ENCODE data around the gene PDLIM5. TPM values are rescaled to one million over a fixed set of nuclear protein-coding genes. Genes with fewer than 3 reads are reported as not detected.

PDLIM5 gene
- total RNA-seq, 1 donor from 2014 or later = 137 TPM

DNA sequence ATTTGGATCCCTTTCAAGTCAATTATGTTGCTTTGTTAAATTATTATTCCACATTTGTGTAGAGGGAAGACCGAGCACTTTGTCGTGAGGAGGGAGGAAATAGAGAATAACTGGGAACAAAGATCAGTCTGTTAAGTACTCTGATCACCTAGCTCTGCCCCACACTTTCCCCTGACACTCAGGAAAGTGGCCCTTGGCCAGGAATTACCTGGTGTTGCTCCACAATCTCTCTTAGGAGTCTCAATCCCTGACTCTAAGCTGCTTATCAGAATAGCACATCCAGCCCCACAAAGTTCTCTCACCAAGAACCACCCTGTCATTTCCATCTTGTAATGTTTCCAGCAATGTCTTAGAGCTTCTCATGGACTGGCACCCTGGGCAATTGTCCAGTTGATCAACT, 222.2 kb downstream of the PDLIM5 start:
- no peak for TF ChIP-seq POLR2AphosphoS5 (IDR thresholded peaks at IDR 0.05; ENCODE audit: insufficient read depth in 1 of 2, low read depth in 1 of 2)
- TF ChIP-seq CTCF (IDR thresholded peaks at IDR 0.05) = no peak
- TF ChIP-seq POLR2A (IDR thresholded peaks at IDR 0.05) = no peak
- no peak overlapping the region for H3K4me3 ChIP-seq
- H3K36me3 ChIP-seq = no peaks in the 10 kb centered on the region
- no peaks in the 10 kb centered on the region for H3K9me3 ChIP-seq
- no peaks in the 10 kb centered on the region for H3K4me1 ChIP-seq
- H3K27ac ChIP-seq = no peak overlapping the region
- DNase-seq (ENCODE audit: extremely low spot score in 2 of 2) = no peak
- intact Hi-C loops (cut with DNase I) = no loop called here
- no peaks in the 10 kb centered on the region for H3K27me3 ChIP-seq

DNA sequence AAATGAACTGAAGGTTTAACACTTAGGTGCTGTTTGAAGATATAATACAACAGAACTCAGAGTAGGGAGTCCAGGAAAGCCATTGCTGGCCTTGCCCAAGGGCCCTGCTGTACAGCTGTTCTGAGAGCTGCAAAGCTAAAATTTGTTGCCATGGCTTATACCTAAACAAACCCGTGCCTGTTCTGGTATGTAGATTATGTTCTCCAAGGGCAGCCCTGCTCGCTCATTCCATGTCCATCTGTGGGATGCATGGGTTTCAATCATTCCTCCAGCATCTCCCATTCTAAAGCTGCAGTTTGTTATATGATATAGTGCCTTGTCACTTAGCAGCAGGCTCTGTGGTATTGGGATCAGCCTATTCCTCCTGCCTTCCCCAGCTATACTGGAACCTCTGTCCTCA, 225.2 kb downstream of the PDLIM5 start:
- H3K27ac ChIP-seq = no peak overlapping the region

DNA sequence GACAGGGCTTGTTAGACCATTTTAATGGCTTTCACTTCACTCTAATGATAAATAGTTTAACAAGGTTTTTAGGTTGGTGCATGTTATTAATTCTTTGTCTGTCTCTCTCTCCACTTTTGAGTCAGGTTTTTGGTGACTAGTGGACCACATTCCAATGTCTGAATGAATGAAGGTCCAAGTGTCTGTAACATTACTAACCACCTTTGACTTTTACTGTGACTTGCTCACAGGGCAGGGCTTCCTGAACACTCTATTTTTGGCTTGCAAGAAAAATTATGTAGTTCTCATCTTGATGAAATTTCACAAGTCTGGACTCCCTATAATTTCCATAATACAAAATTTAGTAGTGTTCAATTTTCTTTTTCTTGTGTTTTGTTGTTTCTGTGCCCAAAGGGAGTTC, 227.2 kb downstream of the PDLIM5 start:
- no peaks in the 10 kb centered on the region for H3K9me3 ChIP-seq
- H3K27me3 ChIP-seq = no peaks in the 10 kb centered on the region
- H3K4me1 ChIP-seq = no peaks in the 10 kb centered on the region
- intact Hi-C loops (cut with DNase I) = no loop called here
- DNase-seq (ENCODE audit: extremely low spot score in 2 of 2) = no peak
- TF ChIP-seq POLR2A (IDR thresholded peaks at IDR 0.05) (no peak), CTCF (IDR thresholded peaks at IDR 0.05) (no peak), POLR2AphosphoS5 (IDR thresholded peaks at IDR 0.05; ENCODE audit: insufficient read depth in 1 of 2, low read depth in 1 of 2) (no peak)
- no peak overlapping the region for H3K27ac ChIP-seq
- no peak overlapping the region for H3K4me3 ChIP-seq
- no peaks in the 10 kb centered on the region for H3K36me3 ChIP-seq

More for the DNA sequence above, 225.2 kb downstream of the PDLIM5 start:
- H3K9me3 ChIP-seq = no peaks in the 10 kb centered on the region
- TF ChIP-seq CTCF (IDR thresholded peaks at IDR 0.05) (no peak), POLR2A (IDR thresholded peaks at IDR 0.05) (no peak), POLR2AphosphoS5 (IDR thresholded peaks at IDR 0.05; ENCODE audit: insufficient read depth in 1 of 2, low read depth in 1 of 2) (no peak)
- intact Hi-C loops (cut with DNase I) = no loop called here
- H3K4me1 ChIP-seq = no peaks in the 10 kb centered on the region
- H3K27me3 ChIP-seq = no peaks in the 10 kb centered on the region
- H3K36me3 ChIP-seq = no peaks in the 10 kb centered on the region
- no peak overlapping the region for H3K4me3 ChIP-seq
- DNase-seq (ENCODE audit: extremely low spot score in 2 of 2) = no peak

DNA sequence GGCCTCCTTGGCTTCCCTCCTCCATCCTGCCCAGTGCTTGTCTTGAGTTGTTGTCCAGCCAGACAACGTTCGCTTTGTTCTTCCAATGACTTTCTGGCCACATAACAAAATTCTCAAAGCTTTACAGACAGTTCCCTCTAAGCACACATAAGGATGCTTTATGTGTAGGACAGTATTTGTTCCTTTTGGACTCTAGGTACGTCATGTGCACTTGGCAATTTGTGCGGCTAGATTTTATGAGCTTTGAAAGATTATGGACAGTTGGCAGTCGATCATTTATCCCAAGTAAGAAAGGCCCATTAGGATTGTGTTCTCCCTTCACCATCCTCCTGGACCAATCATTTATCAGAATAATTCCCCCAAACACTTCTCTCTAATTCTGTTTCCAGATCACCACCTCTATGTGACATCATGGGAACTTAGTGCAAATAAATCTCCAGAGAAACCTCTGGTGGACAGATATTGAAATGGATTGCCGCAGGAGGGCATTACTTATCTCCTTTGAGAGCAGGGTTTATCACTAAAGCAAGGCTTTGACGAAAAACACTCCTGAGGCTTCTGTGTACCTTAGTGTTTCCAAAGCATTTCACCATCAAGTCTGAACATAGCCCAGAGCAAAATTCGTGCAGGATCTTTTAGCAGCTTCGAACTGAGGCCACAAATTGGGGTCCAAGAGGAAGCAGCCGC, 228.6 kb downstream of the PDLIM5 start:
- H3K4me1 ChIP-seq = no peaks in the 10 kb centered on the region
- TF ChIP-seq POLR2AphosphoS5 (IDR thresholded peaks at IDR 0.05; ENCODE audit: insufficient read depth in 1 of 2, low read depth in 1 of 2) (no peak), POLR2A (IDR thresholded peaks at IDR 0.05) (no peak), CTCF (IDR thresholded peaks at IDR 0.05) (no peak)
- no peaks in the 10 kb centered on the region for H3K9me3 ChIP-seq
- no peaks in the 10 kb centered on the region for H3K27me3 ChIP-seq
- DNase-seq (ENCODE audit: extremely low spot score in 2 of 2) = no peak
- no peak overlapping the region for H3K27ac ChIP-seq
- intact Hi-C loops (cut with DNase I) = no loop called here
- H3K4me3 ChIP-seq = no peak overlapping the region
- H3K36me3 ChIP-seq = no peaks in the 10 kb centered on the region

GRCh38 chr4:94686086-94686485, 234.3 kb downstream of the PDLIM5 start:
- Histone ChIP-seq H3K36me3 (no peaks in the 10 kb centered on the region), H3K4me3 (no peak overlapping the region), H3K27me3 (no peaks in the 10 kb centered on the region), H3K4me1 (no peaks in the 10 kb centered on the region), H3K9me3 (no peaks in the 10 kb centered on the region), H3K27ac (no peak overlapping the region)
- DNase-seq (ENCODE audit: extremely low spot score in 2 of 2) = no peak
- intact Hi-C loops (cut with DNase I) = no loop called here
- TF ChIP-seq POLR2A (IDR thresholded peaks at IDR 0.05) (no peak), POLR2AphosphoS5 (IDR thresholded peaks at IDR 0.05; ENCODE audit: insufficient read depth in 1 of 2, low read depth in 1 of 2) (no peak), CTCF (IDR thresholded peaks at IDR 0.05) (no peak)

Data from vagina (tissue), 2 donors.